Kidney tubule cell (primary cell): ENCODE data around the gene BZW1.
"Not testable (repeated sequence)": the region's sequence is repeated elsewhere in the genome, so short reads cannot be mapped to it uniquely, and the experiment has no call there.

ENCODE experiments used
- DNase-seq: peaks from one replicate; pipeline ENCODE4 v3.0.0-alpha.2; 2018; ENCODE audit warnings: low spot score

BZW1 gene

DNA sequence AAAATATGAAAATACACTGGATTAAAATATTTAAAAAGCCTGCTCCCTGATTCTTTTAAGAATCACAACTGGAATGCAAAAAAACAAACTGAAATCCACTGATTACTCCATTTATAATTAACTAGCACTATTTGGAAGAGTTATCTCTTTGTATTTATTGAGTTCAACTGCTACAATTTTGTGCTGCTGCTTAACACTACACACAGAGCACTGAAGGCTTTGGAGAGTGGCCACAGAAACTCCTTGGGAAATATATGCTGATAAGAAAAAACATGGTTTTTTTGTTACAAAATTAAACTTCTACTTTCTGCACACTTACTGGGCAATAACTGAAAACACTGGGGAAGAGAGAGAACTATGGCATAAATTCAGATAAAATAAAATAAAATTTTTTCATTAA, 19.8 kb upstream of the BZW1 start:
- DNase-seq: no peak

DNA sequence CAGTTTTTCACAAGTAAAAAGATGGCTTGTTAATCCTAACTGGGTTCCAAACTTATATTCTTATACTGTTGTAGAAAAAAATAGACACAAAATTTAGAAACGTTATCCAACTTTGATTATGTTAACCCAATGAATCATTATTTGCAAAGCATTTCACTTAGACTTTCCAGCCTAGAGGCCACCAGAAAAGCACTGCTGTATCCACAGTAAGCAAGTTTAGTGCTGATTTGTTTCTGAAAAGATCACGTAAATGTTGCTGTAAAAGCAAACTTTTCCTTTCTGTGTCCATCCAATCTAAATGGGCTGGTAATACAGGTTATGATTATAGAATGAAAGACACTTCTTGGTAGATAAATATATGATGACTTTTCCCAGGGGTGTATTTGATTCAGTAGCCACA, 17.6 kb upstream of the BZW1 start:
- DNase-seq: no peak

DNA sequence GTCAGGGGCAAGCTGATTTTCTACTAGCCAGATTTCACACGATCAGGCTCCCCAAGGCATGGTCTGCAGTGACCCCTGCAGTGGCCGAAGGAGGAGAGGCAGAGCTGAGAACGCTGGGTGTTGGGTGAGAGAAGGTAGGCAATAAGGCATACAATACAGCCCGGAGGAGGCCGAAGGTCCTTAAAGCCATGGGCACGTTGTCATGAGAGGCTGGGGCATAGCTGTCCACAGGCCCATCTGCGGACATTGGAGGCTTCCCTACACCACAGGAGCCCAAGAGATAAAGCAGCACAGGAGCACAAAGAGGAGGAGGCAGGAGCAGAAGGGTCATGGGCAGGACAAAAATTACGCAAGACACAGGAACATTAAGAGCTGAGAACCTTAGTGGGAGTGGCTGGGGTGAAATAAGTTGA, 16.7 kb upstream of the BZW1 start:
- DNase-seq: no peak

DNA sequence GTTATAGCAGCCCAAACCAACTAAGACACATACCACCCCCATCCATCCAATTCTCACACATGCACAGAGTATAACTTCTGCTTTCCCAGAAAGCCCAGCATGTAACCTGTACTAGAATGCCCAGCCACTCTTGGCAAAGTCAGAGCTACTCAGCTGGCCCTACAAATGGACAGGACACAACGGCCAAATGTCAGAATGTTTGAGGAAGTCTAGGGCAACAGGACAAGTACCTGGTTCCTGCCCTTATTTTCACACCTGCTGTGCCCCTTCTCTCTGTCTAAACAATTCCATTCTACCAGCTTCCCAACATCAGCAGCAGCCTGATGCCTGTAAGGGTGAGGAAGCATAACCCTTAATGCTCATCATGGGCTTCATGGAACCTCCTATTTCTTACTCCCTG, 15.1 kb upstream of the BZW1 start:
- DNase-seq: no peak

DNA sequence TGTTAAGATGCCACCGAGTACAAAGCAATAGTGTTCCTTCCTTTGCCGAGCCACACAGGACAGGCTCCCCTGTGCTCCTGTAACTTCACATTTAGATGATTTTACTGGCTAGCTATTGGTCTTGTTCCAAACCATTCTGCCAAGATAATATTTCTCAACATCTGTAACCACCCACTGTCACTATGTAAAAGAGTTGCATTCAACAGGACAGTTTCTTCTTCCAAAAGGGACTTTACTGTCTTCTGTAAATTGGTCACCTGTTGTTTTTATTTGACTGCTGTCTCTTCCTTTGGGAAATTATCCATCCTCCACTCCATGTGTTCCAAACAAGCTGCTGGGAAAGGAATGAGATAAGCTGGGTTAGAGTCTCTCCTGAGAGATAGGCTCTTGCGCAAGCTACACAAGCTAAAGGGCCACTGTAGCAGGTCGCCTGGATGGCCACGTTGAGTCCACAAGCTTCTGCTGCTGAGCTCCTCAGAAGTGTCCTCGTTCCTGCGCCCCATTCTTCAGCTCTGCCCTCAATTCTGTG, 14.4 kb upstream of the BZW1 start:
- no peak for DNase-seq

DNA sequence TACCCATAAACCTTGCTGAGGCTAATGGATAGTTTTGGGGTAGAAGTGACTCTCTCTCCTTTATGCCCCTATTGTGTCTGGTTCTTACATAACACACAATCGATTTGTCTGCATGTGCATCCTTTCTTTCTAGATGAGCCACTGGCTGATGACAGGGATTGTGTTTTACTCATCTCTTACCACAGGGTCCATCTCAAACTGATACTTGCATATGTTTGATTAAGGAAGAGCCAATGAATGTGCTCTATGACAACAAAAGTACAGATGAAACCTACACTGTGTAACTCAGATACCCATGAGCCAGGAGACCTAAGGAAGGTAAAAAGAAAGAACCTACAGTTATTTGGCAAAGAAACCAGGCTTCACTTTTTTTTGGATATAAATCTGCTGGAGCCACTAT, 13.2 kb upstream of the BZW1 start:
- no peak for DNase-seq

DNA sequence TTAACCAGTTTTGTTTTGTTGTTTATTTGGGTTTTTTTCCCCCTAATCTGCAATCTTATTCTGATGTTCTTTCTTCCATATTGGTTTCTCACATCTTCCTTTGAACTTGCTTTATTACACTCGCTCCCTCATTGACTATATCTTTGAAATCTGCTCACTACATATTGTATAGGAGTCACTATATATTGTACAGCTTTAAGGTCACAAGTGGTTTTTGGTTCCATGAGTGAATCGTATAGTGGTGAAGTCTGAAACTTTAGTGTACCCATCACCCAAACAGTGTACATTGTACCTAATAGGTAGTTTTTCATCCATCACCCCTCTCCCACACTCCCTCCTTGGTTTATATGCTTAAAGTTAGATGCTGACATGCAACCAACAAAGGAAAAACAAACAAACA, 11.3 kb upstream of the BZW1 start:
- DNase-seq: no peak

DNA sequence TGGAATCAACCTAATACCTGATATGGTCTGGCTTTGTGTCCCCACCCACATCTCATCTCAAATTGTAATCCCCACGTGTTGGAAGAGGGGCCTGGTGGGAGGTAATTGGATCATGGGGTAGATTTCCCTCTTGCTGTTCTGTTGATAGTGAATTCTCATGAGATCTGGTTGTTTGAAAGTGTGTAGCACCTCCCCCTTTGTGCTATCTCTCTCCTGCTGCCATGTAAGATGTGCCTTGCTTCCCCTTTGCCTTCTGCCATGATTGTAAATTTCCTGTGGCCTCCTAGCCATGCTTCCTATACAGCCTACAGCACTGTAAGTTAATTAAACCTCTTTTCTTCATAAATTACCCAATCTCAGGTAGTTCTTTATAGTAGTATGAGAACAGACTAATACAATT, 10.3 kb upstream of the BZW1 start:
- not testable (repeated sequence) for DNase-seq

DNA sequence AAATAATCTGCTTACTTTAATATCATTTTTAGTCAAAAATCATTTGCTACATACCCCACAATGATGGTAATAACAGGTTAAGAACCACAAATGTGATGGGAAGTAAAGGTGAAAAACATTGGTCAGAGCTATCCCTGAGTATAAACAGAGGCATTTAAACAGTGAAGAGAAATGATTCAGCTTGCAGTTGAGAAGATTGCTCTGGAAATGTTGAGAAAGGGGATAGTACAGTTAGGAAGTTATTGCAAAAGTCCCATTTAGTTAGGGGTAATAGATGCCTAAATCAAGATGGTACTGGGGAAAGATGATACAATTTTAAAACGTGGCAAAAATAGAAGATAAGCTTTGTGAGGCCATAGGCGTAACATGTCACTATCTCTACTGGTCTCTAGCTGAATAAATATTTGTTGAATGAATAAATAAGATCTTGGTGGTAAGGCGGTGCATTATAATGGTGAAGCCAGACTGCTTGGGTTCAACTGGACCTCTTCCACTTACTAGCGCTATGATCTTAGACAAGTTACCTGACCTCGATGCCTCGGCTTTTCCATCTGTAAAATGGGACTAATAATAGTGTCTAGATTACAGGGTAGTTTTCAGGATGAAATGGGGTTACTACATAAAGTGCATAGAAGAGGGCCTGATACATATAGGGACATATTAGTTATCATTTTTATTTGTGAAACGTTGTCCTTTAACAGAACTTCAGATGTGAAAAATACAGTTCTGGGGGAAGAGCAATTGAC, 2.0 kb upstream of the BZW1 start:
- no peak for DNase-seq

DNA sequence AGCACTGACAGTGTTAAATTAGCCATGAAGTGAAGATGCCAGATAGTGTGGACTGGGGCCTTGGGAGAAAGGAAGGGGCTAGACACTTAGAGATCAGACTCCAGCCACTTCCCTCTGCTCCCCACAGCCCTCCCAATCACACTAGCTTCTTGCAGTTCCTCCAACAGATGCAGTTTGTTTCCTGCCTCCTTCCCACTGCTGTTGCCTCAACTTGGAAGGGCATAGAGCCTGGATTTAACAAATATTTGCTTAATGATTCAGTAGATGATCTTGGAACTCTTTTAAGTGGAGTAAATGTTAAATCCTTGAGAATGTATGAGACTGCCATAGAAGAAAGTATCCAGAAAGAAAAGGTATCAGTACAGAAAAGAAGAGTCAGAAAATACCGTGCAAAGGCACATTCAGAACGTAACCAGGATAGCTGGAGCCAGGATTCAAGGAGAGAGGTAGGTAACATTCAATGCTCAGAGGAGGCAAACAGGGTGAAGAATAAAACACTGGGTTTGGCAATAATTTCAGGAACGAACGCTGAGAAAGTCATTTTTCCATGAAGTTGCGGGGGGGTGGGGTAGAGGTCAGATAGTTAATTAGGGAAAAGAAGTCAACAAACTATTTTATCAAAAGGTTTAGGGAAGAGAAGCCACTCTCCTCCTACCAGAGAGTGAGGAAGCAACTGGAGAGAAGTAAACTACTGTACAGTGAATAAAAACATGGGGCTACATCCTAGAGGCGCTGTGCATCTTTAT, 1.3 kb upstream of the BZW1 start:
- peak; percentile 66 for DNase-seq

DNA sequence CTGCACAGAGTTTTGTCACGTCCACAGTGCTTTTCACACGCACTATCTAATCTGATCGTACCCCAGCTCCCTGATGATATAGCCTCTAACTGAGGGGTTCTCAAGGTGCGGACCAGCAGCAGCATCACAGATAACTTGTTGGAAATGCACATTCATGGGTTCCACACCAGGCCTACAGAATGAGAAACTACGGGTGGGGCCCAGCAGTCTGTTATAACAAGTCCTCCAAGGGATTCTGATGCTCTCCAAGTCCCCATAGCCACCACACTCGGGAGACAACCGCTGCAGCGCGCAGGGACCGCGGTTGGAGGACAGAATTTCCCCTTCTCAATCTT, 745 bp upstream of the BZW1 start:
- no peak for DNase-seq

DNA sequence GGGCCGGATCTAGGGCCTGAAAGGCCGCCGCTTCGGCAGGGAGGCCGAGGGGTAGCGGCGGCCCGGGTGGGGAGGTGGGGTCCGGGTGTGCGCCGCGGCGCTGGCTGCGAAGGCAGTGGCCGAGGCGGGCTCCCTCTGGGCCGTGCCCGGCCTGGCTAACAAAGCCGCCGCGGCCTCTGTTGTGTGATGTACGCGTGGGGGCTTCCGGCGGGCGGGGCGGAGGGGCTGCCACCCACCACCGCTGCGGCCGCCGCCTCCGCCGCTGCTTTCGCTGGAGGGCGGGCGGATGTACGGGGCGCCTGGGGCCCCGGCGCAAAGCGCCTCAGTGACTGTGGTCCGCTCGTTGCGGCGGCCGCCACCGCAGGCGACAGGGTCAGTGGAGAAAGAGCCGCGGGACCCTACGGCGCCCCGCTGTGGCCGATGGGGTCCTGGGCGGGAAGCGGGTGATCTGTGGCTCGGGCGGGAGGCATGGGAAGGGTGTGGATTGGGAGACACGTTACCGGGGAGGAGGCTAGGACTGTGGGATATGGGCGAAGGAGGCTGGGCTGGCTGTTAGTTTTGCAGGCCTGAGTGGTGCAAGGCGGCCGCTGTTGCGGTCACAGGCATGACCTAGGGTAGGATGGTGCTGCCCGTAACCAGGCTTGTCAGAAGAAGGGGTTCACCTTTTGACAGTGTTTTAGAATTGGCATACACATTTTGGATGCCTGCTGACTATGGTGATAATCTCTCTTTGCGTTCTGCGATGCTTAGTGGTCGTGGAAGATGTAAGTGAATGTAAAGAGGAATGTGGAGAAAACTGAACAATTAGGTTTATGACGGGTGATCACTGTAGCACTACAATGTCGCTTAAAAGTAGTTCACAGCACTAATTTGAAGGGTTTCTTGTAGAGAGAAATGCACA, 662 bp downstream of the BZW1 start:
- peak; percentile 78 for DNase-seq

DNA sequence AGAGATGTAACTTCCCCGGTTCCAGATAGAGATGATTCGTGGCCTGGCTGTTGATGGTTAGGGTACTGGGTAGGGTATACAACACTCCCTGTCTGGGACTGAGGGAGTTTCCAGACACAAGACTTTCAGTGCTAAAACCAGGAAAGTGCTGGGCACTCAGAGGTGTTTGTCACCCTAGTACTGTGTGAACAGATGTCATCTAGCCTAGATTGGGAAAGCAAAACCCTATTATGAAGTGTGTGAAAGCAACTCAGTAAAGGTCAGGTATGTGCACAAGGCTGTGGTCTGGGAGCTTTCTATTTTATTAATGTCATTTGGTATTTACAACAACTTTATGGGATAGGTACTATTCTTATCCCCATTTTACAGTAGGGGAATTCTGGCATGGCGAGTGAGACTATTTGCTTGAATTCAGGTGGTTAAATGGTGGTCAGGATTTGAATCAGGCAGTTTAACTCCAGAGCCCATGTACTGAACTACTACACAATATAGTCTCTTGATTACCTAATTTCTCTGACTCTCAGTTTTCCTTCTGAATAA, 2.6 kb downstream of the BZW1 start:
- peak; percentile 32 for DNase-seq

DNA sequence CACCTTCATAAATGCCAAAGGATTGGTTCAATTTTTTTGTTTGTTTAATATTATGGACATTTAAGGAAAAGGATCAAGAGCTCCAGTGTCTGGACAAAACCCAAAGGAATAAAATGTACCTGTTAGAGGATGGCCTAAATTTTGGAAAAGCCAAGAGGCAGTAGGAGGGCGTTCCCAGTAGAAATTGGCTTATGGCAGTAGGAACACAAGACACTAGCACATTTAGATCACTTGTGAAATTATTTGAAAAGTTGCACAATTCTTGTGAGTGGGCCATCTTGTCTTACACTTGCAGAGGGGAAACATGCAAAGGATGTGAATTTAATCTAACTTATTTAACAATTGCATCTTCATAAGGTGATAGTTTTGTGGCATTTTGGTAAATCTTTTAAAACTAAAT, 3.2 kb downstream of the BZW1 start:
- DNase-seq: no peak

DNA sequence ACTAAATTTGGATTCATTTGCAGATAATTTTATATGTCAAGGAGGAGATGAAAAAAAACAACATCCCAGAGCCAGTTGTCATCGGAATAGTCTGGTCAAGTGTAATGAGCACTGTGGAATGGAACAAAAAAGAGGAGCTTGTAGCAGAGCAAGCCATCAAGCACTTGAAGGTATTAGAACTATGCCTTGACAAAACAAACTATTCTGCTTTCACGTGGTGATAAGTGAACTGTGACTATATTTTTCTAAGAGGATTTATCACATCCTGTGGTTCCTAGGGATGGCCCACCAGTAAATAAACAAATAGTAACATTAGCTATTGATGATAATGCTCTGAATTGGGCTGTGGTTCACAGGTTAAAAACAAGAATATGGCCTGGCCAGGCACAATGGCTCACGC, 7.0 kb downstream of the BZW1 start:
- not testable (repeated sequence) for DNase-seq

DNA sequence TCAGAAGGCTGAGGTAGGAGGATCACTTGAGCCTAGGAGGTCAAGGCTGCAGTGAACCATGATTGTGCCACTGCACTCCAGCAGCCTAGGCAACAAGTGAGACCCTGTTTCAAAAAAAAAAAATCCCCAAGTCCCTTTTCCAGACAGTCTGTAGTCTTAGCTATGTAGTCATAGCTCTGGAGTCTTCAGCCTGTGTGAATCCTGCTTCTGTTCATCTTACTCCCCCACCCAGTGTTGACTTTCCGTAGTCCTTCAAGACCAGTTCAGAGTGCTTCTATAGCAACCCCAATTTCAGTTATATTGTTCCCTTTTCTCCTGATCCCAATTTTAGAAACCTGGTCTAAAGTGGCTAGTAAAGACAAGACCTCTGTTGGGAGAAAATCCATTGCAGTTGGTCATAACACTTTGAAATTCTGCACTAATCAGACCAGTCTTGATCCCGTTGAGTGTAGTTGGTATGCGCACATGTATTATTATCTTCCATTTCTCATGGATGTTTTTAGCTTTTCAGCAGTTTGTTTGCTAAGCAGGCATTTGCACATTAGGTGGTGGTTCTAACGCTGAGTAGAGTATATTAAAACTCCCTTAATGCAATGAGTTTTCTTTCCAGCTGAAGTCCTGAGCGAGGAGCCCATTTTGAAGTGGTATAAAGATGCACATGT, 9.0 kb downstream of the BZW1 start:
- no peak for DNase-seq

DNA sequence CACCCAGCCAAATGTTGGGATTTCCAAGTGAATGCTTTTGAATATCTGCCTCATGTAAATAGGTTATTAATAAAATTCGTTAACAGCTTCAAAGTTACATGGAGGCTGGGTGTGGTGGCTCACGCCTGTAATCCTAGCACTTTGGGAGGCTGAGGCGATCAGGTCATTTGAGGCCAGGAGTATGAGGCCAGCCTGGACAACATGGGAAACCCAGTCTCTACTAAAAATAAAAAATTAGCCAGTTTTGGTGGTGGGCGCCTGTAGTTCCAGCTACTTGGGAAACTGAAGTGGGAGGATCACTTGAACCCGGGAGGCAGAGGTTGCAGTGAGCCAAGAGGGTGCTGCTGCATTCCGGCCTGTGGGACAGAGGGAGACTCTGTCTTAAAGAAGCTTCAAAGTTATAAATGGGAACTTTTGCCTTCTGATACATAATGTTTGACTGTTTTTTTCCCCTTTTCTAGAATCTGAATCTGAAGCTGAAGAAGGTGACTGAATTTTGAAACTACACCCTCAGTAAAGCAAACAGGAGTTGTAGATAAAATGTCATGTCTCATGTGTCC, 10.1 kb downstream of the BZW1 start:
- no peak for DNase-seq

DNA sequence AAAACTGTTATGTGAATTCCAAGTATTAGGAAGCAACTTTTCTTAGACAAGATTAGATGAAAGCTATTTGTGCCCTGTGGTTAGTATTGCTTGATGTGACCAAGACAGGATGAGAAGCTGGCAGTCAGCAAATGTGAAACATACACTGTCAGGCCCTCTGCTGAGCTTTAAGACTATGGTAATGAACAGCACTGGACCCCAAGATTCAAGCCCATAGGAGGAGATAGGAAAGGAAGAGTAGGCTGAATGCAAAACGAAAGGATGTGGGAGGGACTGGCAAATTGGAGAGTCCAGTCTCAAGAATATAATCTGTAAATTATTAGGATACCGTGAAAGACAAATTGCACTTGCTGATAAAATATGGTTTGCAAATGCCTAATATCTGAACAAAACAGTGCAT, 16.4 kb downstream of the BZW1 start:
- DNase-seq: no peak

DNA sequence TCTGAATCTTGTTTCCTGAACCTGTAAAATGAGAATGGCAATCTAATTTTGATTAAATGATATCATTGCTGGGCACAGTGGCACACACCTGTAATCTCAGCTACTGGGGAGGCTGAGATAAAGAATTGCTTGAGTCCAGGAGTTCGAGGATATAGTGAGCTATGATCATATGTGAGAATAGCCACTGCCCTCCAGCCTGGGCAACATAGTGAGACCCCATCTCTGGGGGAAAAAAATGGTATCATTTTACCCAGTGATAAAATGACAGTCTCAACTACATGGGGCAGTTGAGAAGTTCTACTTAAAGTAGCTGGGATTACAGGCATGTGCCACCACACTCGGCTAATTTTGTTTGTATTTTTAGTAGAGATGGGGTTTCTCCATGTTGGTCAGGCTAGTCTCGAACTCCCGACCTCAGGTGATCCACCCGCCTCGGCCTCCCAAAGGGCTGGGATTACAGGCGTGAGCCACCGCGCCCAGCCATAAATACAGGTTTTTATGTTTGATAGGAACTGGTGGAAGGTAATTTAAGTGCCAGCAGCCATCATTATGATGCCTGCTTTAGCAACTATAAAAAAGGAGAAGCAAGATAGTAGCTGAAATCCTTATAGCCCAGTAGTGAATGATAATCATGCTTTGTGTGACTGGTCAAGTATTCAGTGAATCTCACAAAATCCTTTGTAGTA, 17.0 kb downstream of the BZW1 start:
- DNase-seq: no peak

DNA sequence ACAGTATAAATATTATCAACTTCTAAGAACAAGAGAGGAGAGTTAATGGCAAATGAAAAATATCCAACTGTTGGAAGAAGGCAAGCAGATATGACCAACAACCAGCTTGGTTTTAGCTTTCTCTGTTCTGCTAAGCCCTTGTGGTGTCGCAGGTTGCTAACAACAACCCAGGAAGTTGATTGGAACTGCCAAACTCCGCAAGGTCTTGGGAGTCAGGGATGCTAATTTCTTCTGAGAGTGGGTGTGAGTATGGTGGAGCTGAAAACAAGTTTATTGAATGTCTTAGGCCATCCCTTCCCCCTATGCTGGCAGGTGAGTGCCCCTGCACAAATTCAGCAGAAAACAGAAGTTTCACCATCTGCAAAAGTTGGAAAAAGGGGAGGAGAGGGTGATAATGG, 17.5 kb downstream of the BZW1 start:
- no peak for DNase-seq

DNA sequence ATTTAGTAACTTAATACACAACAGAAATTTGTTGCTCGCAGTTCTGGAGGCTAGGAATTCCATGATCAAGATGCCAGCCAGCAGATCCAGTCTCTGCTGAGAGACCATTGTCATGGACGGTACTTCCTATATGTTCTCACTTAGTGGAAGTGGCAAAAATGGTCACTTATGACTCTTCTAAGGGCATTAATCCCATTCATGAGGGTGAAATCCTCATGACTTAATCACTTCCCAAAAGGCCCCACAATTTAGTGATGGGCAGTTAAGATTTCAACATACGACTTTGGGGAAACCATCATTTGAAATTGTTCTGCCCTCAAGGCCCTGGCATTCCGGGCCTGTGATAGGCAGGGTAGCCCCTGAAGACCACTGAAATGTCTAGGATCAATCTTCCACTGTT, 23.0 kb downstream of the BZW1 start:
- DNase-seq: no peak
